Stimulated activated CD4-positive, alpha-beta T cell treated with anti-CD3 and anti-CD28 coated beads, Interleukin-4, amount 100 ng/mL, for 4 hours (primary cell): ENCODE measurements around the gene GTSF1L.
A peak's percentile ranks its signal among the peaks of the same experiment; 100 is the strongest.

Experiments used
- DNase-seq, 2 experiments: peaks; one replicate each; pipeline ENCODE4 v3.0.0-alpha.2; 2020

GTSF1L gene

GRCh38 chr20:43744966-43745730, 18.3 kb upstream of the GTSF1L start:
- DNase-seq: no peak

- DNase-seq: no peak
Measured at GRCh38 chr20:43744151-43744611, 17.4 kb upstream of the GTSF1L start.

- no peak for DNase-seq
Measured at GRCh38 chr20:43740642-43741041, 13.8 kb upstream of the GTSF1L start.

GRCh38 chr20:43739148-43739749, 12.4 kb upstream of the GTSF1L start:
- DNase-seq: no peak

DNA sequence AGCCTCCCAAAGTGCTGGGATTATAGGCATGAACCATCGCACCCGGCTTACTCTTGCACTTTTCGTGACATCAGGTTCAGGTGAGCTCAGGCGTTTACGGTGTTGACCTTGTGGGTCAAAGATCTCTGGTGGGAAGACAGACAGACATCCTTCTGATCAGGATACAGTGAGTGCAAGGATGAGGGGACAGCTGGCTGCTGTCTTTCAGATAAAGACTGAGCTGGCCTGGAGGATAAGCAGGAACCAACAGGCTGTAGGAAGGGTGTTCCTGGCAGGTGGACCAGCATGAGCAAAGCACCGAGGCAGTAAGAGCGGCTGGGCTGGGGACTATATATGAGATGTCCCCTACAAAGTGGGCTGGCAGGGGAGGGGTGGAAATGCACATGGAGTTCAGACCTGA, 11.1 kb upstream of the GTSF1L start:
- DNase-seq: no peak

- DNase-seq: no peak
Measured at GRCh38 chr20:43736588-43737158, 9.9 kb upstream of the GTSF1L start.

DNA sequence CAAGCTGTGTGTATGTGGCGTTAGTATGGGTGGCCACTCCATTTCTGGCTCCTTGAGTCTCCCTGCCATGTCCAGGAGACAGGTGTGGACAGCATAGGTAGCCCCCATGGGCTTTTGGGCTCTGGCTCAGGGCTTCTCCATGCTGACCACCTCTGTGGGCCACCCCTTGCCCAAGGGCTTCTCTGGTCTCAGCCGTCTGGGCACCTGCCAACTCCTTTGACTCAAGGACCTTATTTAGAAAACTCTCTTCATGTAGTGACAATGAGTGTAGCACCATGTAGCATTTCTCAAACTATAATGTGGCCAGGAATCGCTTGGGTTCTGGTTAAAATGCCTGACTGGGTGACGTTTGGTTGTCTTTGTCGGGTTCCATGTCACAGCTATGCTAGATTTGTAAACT, 5.1 kb upstream of the GTSF1L start:
- no peak for DNase-seq

- no peak for DNase-seq
Measured at GRCh38 chr20:43731469-43731868, 4.7 kb upstream of the GTSF1L start.

DNA sequence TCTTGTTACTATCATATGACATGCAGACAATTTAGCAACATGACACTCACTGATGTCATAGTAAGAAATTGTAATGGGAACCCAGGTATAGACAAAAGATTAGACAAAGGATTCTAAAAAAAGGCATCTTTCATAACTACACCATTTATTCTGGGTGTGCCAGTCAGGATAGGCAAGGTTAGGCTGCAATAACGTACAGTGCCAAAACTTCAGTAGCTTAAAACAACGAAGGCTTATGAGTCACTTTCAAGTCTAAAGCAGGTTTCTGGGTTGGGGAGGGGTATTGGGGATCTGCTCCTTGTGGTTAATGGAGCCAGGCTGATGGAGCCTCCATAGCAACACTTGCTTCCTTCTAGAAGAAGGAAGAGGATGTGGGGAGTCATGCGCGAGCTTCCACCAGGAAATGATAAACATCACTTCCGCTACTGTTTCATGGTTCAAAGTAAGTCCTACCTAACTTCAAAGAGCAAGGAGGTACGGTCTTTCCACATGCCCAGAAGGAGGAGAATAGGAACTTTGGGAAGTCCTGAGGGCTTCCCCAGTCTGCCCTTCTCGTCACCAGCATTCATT, 2.0 kb upstream of the GTSF1L start:
- no peak for DNase-seq

- DNase-seq: no peak
Measured at GRCh38 chr20:43727980-43728590, 1.3 kb upstream of the GTSF1L start.

- DNase-seq: no peak
Measured at GRCh38 chr20:43726333-43726732, 469 bp downstream of the GTSF1L start.

DNA sequence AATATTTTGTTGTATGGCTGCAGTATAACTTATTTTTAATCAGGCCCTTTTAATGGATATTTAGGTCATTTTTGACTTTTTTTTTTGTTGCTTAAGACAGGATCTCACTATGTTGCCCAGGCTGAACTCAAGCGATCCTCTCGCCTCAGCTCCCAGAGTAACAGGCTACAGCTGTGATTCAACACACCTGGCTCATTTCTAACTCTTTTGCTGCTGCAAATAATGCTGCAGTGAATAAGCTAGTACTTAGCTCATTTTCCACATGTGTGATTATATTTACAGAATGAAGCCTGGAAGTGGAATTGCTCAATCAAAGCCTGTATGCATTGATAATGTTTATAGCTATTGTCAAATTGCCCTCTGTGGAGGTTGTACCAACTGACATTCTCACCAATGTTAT, 1.1 kb downstream of the GTSF1L start:
- no peak for DNase-seq

DNA sequence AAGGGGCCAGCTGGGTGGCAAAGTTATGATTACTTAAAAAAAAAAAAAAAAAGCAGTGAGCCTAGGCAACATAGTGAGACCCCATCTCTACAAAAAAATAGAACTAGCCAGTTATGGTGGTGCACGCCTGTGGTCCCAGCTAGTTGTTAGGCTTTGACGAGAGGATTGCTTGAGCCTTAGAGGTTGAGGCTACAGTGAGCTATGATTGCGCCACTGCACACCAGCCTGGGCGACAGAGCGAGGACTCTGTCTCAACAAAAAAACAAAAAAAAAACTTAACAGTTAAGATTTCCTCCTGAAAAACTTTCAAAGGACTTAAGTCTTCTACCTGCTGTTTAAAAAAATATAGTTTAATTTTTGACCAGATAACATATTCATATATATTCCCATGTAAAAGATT, 2.4 kb downstream of the GTSF1L start:
- no peak for DNase-seq

GRCh38 chr20:43723735-43724134, 3.1 kb downstream of the GTSF1L start:
- DNase-seq: no peak

- no peak for DNase-seq
Measured at GRCh38 chr20:43723186-43723585, 3.6 kb downstream of the GTSF1L start.

DNA sequence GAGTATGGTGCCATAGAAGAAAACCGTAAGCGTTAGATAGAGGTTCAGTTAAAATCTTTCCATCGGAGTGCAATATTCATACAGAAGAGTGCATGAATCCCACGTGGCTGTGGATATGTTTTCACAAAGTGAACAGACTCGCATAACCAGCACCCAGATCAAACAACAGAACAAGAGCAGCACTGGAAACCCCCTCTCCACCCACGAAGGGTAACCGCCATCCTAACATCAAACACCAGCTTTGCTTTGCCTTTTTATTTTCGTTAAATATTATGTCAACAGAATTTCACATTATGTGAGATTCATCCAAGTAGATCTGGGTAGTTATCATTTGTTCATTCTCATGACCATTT, 4.7 kb downstream of the GTSF1L start:
- DNase-seq: peak; percentile 30 to 72

- DNase-seq: no peak
Measured at GRCh38 chr20:43721429-43722152, 5.2 kb downstream of the GTSF1L start.

DNA sequence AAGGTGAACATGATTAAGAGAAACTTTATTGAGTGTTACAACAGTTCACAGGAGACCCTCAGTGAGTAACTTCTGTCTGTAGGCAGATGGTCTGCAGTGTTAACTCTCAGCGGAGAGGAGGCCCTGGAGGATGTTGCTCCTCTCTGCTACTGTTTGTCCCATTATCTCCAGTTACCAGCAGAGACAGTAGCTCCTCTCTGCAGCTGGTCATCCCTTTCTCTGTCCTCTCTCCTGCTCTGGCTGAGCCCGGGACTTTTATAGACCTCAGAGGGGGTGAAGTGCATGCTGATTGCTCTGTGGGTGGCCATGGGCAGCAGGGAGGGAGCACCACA, 5.7 kb downstream of the GTSF1L start:
- DNase-seq: no peak

DNA sequence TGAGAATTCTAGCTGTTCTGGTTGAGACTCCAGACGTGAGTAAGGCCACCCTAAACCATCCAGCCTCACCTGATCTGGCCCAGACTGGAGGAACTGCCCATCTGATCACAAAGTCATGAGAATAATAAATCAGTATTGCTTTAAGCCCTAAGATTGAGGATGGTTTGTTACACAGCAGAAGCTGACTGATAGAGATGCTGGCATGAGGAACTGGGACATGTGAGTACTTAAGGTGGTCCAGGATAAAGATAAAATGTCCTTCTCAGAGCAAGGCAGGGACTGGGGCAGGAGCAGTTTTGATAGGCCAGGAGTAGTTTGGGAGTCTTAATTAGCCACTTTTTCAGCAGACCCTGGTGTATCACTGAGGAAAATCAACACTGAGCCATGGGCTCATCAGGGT, 6.8 kb downstream of the GTSF1L start:
- no peak for DNase-seq

DNA sequence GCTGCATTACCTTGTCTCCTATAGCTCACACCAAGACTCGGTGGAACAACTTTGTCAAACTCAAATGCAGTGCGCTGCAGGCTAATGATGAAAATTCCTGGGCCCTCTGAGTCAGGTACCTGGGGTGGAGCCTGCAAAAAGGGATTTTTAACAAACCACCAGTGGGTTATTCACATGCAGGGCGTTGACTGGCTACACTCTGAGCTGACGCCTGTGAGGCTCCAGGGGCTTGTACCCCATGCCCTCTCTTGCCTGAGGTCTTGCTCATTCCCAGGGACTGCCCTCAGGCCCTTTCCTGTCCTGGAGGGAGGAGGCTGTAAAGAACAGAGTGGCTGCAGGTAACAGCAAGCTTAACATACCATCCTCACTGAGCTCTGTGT, 9.2 kb downstream of the GTSF1L start:
- no peak for DNase-seq

DNA sequence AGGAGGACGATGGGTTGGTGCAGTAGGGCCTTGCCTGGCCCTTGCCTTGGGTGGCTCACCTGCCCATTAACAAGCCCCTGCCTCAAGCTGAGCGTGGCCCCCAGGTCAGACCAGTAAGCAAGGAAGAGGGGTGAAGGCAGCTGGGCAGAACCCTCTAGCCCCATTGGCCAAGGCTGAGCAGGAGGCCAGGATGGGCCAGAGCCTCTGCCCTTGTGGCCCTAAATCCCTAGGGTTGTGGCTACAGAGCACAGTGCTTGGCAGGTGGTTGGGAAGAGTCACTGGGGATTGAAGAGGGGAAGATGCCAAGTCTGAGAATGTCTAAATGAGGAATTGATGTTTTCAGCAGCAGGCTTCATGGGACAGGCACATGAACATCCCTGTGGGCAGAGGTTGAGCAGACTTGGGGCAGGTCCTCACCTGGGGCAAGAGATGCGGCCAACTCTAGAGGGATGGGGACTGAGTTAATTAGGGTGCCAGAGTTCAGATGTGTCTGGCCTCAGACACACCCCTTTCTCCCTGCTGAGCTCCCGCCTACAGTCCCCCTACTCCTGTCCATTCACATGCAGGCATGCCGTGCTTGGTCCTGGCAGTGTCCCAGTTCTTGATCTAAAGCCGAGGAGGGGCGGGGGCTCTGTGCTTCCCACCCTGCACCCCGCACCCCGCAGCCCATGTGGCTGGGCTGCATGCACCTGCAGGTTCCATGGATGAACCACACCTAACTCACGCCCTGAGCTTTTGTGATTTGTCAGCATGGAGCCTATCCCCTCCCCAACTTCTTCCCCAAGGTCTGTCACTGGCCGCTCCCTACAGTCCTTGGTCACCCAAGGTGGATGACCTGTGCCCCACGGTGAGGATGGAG, 9.8 kb downstream of the GTSF1L start:
- DNase-seq: no peak

DNA sequence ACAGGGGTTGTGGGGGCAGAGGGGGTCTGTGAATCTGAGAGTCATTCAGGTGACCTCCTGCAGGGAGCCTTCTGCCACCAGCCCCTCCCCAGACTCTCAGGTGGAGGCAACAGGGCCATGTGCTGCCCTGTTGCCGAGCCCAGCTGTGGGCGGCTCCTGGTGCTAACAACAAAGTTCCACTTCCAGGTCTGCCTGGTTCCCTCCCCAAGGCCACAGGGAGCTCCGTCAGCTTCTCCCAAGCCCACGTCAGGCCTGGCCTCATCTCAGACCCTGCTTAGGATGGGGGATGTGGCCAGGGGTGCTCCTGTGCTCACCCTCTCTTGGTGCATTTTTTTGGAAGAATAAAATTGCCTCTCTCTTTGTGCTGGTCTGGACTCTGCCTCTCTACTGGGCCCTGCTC, 10.7 kb downstream of the GTSF1L start:
- no peak for DNase-seq
